IMR-90 (cell line): ENCODE results near the gene TPI1. TPM values are rescaled to one million over a fixed set of nuclear protein-coding genes. Genes with fewer than 3 reads are reported as not detected.

Source experiments
- ATAC-seq: fragments of 200-7000 bp; cut with Tn5 transposase; 2 replicates; pipeline ENCODE4 v1.9.1; 2020; ENCODE audit warnings: low read depth, mild to moderate bottlenecking, moderate library complexity
- BruUV-seq: library from RNA; stranded (reverse); fragments of 400-500 nt; replicated peaks from 2 replicates; lab custom pipeline; 2021; lab: Mats Ljungman, UMichigan
- CTCF ChIA-PET: fragments of 300-600 bp; formaldehyde crosslinking; extraction: SDS; loops from one replicate; lab custom pipeline; 2021; ENCODE audit warnings: antibody characterized with exemption; lab: Yijun Ruan, JAX
- POLR2A ChIA-PET: fragments of 300-600 bp; sonication (Branson Sonifier 250); formaldehyde crosslinking; loops from one replicate; lab custom pipeline; 2022; ENCODE audit warnings: antibody characterized with exemption; ENCODE audit not compliant: unreplicated experiment; lab: Charles Lee
- DNase-seq: peaks from one replicate; pipeline ENCODE4 v3.0.0; 2013
- H2AFZ ChIP-seq: replicated peaks from 2 replicates; pipeline ENCODE3; 2013; ENCODE audit warnings: low read length, mild to moderate bottlenecking; ENCODE audit not compliant: poor library complexity
- H2AK5ac ChIP-seq: 2 replicates; pipeline ENCODE4 v1.6.1; 2013; ENCODE audit warnings: low read depth, low read length, inconsistent platforms
- H2AK9ac ChIP-seq: replicated peaks from 2 replicates; pipeline ENCODE3; 2013; ENCODE audit warnings: mild to moderate bottlenecking, low read depth, low read length, moderate library complexity; ENCODE audit not compliant: poor library complexity
- H2BK120ac ChIP-seq: 2 replicates; pipeline ENCODE4 v1.6.1; 2013; ENCODE audit warnings: low read depth, low read length, inconsistent platforms
- H2BK15ac ChIP-seq: 3 replicates; pipeline ENCODE4 v1.6.1; 2013; ENCODE audit warnings: low read depth, low read length, inconsistent platforms
- H2BK20ac ChIP-seq: 2 replicates; pipeline ENCODE4 v1.6.1; 2013; ENCODE audit warnings: low read depth, mild to moderate bottlenecking, inconsistent platforms, low read length, moderate library complexity
- H2BK5ac ChIP-seq: 2 replicates; pipeline ENCODE4 v1.6.1; 2013; ENCODE audit warnings: mild to moderate bottlenecking, low read depth, low read length, inconsistent platforms; ENCODE audit not compliant: poor library complexity, severe bottlenecking
- H3K14ac ChIP-seq: replicated peaks from 2 replicates; pipeline ENCODE4 v1.6.1; 2013; ENCODE audit warnings: low read depth, low read length, inconsistent platforms
- H3K18ac ChIP-seq: 2 replicates; pipeline ENCODE4 v1.6.1; 2013; ENCODE audit warnings: low read depth, low read length, control low read depth
- H3K23ac ChIP-seq: 2 replicates; pipeline ENCODE4 v1.6.1; 2013; ENCODE audit warnings: low read depth, low read length, inconsistent platforms
- H3K27ac ChIP-seq: 2 replicates; pipeline ENCODE4 v1.5.1; 2013; ENCODE audit warnings: mild to moderate bottlenecking, control low read depth, low read length; ENCODE audit not compliant: insufficient read depth
- H3K27me3 ChIP-seq: 2 replicates; pipeline ENCODE4 v1.6.1; 2013; ENCODE audit warnings: low read length; ENCODE audit not compliant: control insufficient read depth, insufficient read depth
- H3K36me3 ChIP-seq: 2 replicates; pipeline ENCODE4 v1.6.1; 2013; ENCODE audit warnings: low read length, mixed read lengths; ENCODE audit not compliant: control insufficient read depth, insufficient read depth
- H3K4ac ChIP-seq: 2 replicates; pipeline ENCODE4 v1.6.1; 2013; ENCODE audit warnings: low read depth, low read length, inconsistent platforms
- H3K4me1 ChIP-seq: 2 replicates; pipeline ENCODE4 v1.6.1; 2013; ENCODE audit warnings: low read length, mixed read lengths; ENCODE audit not compliant: control insufficient read depth, insufficient read depth
- H3K4me2 ChIP-seq: 2 replicates; pipeline ENCODE4 v1.6.1; 2013; ENCODE audit warnings: low read depth, mild to moderate bottlenecking, control low read depth, low read length, moderate library complexity
- H3K4me3 ChIP-seq: 2 replicates; pipeline ENCODE4 v1.5.1; 2013; ENCODE audit warnings: low read depth, mild to moderate bottlenecking, control low read depth, low read length, moderate library complexity; ENCODE audit not compliant: insufficient read depth
- H3K56ac ChIP-seq: 2 replicates; pipeline ENCODE4 v1.6.1; 2013; ENCODE audit warnings: low read length, inconsistent platforms; ENCODE audit not compliant: insufficient read depth; ENCODE audit errors: extremely low read depth
- H3K79me1 ChIP-seq, 2 experiments: 2 replicates each; pipeline ENCODE4 v1.6.1; 2013; ENCODE audit warnings: low read length in 2 of 2, inconsistent platforms in 1 of 2, low read depth in 1 of 2
- H3K9ac ChIP-seq: 2 replicates; pipeline ENCODE4 v1.6.1; 2013; ENCODE audit warnings: low read depth, low read length, control low read depth
- H3K9me1 ChIP-seq: 2 replicates; pipeline ENCODE4 v1.6.1; 2013; ENCODE audit warnings: low read length, inconsistent platforms; ENCODE audit not compliant: insufficient read depth
- H3K9me3 ChIP-seq: 2 replicates; pipeline ENCODE4 v1.6.1; 2013; ENCODE audit warnings: low read length; ENCODE audit not compliant: control insufficient read depth, insufficient read depth
- H4K20me1 ChIP-seq: 2 replicates; pipeline ENCODE4 v1.6.1; 2013; ENCODE audit warnings: low read length, inconsistent platforms; ENCODE audit not compliant: insufficient read depth
- H4K5ac ChIP-seq: 2 replicates; pipeline ENCODE4 v1.6.1; 2013; ENCODE audit warnings: mild to moderate bottlenecking, low read depth, low read length, control low read depth
- H4K8ac ChIP-seq, 2 experiments: 2 replicates each; pipeline ENCODE4 v1.6.1; 2013; ENCODE audit warnings: low read depth in 2 of 2, low read length in 2 of 2, control low read depth in 1 of 2, inconsistent platforms in 1 of 2
- H4K91ac ChIP-seq: 2 replicates; pipeline ENCODE4 v1.6.1; 2013; ENCODE audit warnings: low read depth, low read length, inconsistent platforms; ENCODE audit not compliant: insufficient read depth
- BHLHE40 ChIP-seq: fragments of 150-350 bp; IDR thresholded peaks from 2 replicates; pipeline ENCODE4 v1.6.1; 2016; ENCODE audit warnings: mild to moderate bottlenecking, low read depth, low read length
- CEBPB ChIP-seq: IDR thresholded peaks from 2 replicates; pipeline ENCODE4 v1.6.1; 2012; ENCODE audit warnings: low read depth, low read length, improper control_type of control experiment
- CHD1 ChIP-seq: IDR thresholded peaks from 2 replicates; pipeline ENCODE4 v1.6.1; 2012; ENCODE audit warnings: low read depth, low read length, improper control_type of control experiment
- CTCF ChIP-seq: conservative IDR thresholded peaks from 2 replicates; pipeline ENCODE4 v1.5.1; 2012; ENCODE audit warnings: mild to moderate bottlenecking, low read depth, low read length, improper control_type of control experiment
- FOS ChIP-seq: fragments of 150-350 bp; IDR thresholded peaks from 2 replicates; pipeline ENCODE4 v1.6.1; 2016; ENCODE audit warnings: low read depth, low read length
- MAFK ChIP-seq: IDR thresholded peaks from 2 replicates; pipeline ENCODE4 v1.6.1; 2012; ENCODE audit warnings: low read depth, low read length, improper control_type of control experiment
- MAZ ChIP-seq: IDR thresholded peaks from 2 replicates; pipeline ENCODE4 v1.6.1; 2012; ENCODE audit warnings: low read depth, mild to moderate bottlenecking, low read length, improper control_type of control experiment, moderate library complexity, borderline replicate concordance
- MXI1 ChIP-seq: IDR thresholded peaks from 2 replicates; pipeline ENCODE4 v1.6.1; 2012; ENCODE audit warnings: low read depth, mild to moderate bottlenecking, low read length, moderate library complexity, borderline replicate concordance
- NFE2L2 ChIP-seq: fragments of 150-350 bp; IDR thresholded peaks from 2 replicates; pipeline ENCODE4 v1.6.1; 2016; ENCODE audit warnings: low read depth, mild to moderate bottlenecking, low read length
- POLR2A ChIP-seq: IDR thresholded peaks from 2 replicates; pipeline ENCODE4 v1.6.1; 2012; ENCODE audit warnings: mild to moderate bottlenecking, low read depth, low read length
- RAD21 ChIP-seq: IDR thresholded peaks from 2 replicates; pipeline ENCODE4 v1.6.1; 2012; ENCODE audit warnings: low read length, improper control_type of control experiment
- RCOR1 ChIP-seq: IDR thresholded peaks from 2 replicates; pipeline ENCODE4 v1.6.1; 2012; ENCODE audit warnings: mild to moderate bottlenecking, low read length, improper control_type of control experiment; ENCODE audit not compliant: insufficient replicate concordance
- RFX5 ChIP-seq: IDR thresholded peaks from 2 replicates; pipeline ENCODE4 v1.8.0; 2012; ENCODE audit warnings: low read depth, mild to moderate bottlenecking, low read length, moderate library complexity
- SMC3 ChIP-seq: fragments of 150-350 bp; IDR thresholded peaks from 2 replicates; pipeline ENCODE4 v1.6.1; 2016; ENCODE audit warnings: low read depth, mild to moderate bottlenecking, antibody characterized with exemption, low read length, moderate library complexity
- WGBS, 2 experiments: methylation state at CpG; one replicate each; pipeline versions ENCODE4 v1.1.5 to v1.1.7; 2013; ENCODE audit warnings: missing lambda C conversion rate in 2 of 2; ENCODE audit not compliant: insufficient read length in 1 of 2; ENCODE audit errors: extremely low coverage in 2 of 2; 5-methylcytosine and 5-hydroxymethylcytosine counted together
- dilution Hi-C: fragments of 300-500 bp; cut with HindIII; formaldehyde crosslinking; loops from one replicate; pipeline ENCODE4 v1.14.3; 2018; ENCODE audit warnings: low sequenced_read_pairs; ENCODE audit not compliant: unreplicated experiment
- in situ Hi-C: fragments of 300-500 bp; cut with MboI; formaldehyde crosslinking; loops from 3 replicates; pipeline ENCODE4 v1.14.3; 2019; ENCODE audit warnings: low sequenced_read_pairs, inconsistent platforms, mixed read lengths
- intact Hi-C: fragments of 100-400 bp; cut with micrococcal nuclease; formaldehyde crosslinking; loops from 2 replicates; pipeline ENCODE4 v1.10.0; 2022
- polyA plus RNA-seq, 3 experiments: library from polyadenylated mRNA; depleted of rRNA; stranded (reverse); fragments of >200 nt; gene quantifications; 2 replicates each; pipeline ENCODE4 v1.2.3, GENCODE V29; 2012; ENCODE audit warnings: low replicate concordance in 1 of 3
- total RNA-seq: library from RNA; depleted of rRNA; stranded (reverse); fragments of >200 nt; gene quantifications from 2 replicates; pipeline ENCODE4 v1.2.3, GENCODE V29; 2012
- TF ChIP-seq, protein P1 (sequence below): fragments of 150-350 bp; IDR thresholded peaks from 2 replicates; pipeline ENCODE4 v1.6.1; 2016; ENCODE audit warnings: low read depth, mild to moderate bottlenecking, low read length, moderate library complexity, borderline replicate concordance
- TF ChIP-seq, protein P2 (sequence below): fragments of 150-350 bp; IDR thresholded peaks from 2 replicates; pipeline ENCODE4 v1.6.1; 2017; ENCODE audit warnings: mild to moderate bottlenecking, antibody characterized with exemption, low read length, low read depth

TPI1 gene
- total and polyA plus RNA-seq, 2 of the 4 experiments (the other 2 are of a cell fraction), result 1,995 to 2,176 TPM

- Histone ChIP-seq H3K79me1 (no peaks in the 10 kb centered on the region; a peak in 1 of 4 replicates), H3K4me3 (no peak overlapping the region), H4K5ac (no peak overlapping the region), H2BK120ac (no peak overlapping the region), H3K27ac (no peak overlapping the region), H2AK5ac (no peak overlapping the region), H3K9me3 (no peaks in the 10 kb centered on the region), H2BK5ac (no peak overlapping the region), H4K91ac (no peak overlapping the region), H2AK9ac (no peak overlapping the region), H2BK20ac (no peak overlapping the region), H2BK15ac (no peak overlapping the region), H3K14ac (no peak overlapping the region), H3K27me3 (no peaks in the 10 kb centered on the region), H4K20me1 (no peaks in the 10 kb centered on the region), H4K8ac (no peak overlapping the region), H3K9me1 (peaks cover 4% of the 10 kb centered on the region; the same call in 1 of the 2 replicates), H3K56ac (no peak overlapping the region), H3K4me2 (no peak overlapping the region), H3K4ac (no peak overlapping the region), H3K4me1 (peaks cover 3% of the 10 kb centered on the region; the same call in 1 of the 2 replicates), H3K18ac (no peak overlapping the region), H3K36me3 (no peaks in the 10 kb centered on the region; the same call in 1 of the 2 replicates), H3K23ac (no peak overlapping the region), H2AFZ (no peak overlapping the region), H3K9ac (no peak overlapping the region)
- in situ Hi-C loops (no loop called here), intact Hi-C loops (no loop called here), dilution Hi-C loops (no loop called here)
- ChIA-PET POLR2A (no interaction called here), CTCF (interaction anchor here (2.3 kb wide), 1 partner anchor 11 kb away, joined by 9 read pairs; no protein-coding TSS in a partner anchor)
- DNase-seq, result no peak
- ATAC-seq, result no peak
- no TSS peak for BruUV-seq
- no CpG with 5 or more reads among the region's 4 CpGs for WGBS, 2 experiments
- TF ChIP-seq FOS (no peak), RAD21 (no peak), CEBPB (no peak), CTCF (no peak), CHD1 (no peak), NFE2L2 (no peak), RFX5 (no peak), POLR2A (no peak), BHLHE40 (no peak), MXI1 (no peak), MAFK (no peak), SMC3 (no peak), MAZ (no peak), RCOR1 (no peak)
- TF ChIP-seq, protein P1, sequence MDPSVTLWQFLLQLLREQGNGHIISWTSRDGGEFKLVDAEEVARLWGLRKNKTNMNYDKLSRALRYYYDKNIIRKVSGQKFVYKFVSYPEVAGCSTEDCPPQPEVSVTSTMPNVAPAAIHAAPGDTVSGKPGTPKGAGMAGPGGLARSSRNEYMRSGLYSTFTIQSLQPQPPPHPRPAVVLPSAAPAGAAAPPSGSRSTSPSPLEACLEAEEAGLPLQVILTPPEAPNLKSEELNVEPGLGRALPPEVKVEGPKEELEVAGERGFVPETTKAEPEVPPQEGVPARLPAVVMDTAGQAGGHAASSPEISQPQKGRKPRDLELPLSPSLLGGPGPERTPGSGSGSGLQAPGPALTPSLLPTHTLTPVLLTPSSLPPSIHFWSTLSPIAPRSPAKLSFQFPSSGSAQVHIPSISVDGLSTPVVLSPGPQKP, result no peak
- TF ChIP-seq, protein P2, sequence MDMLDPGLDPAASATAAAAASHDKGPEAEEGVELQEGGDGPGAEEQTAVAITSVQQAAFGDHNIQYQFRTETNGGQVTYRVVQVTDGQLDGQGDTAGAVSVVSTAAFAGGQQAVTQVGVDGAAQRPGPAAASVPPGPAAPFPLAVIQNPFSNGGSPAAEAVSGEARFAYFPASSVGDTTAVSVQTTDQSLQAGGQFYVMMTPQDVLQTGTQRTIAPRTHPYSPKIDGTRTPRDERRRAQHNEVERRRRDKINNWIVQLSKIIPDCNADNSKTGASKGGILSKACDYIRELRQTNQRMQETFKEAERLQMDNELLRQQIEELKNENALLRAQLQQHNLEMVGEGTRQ, result no peak
These were observed 35.1 kb downstream of the TPI1 start for GRCh38 chr12:6902448-6902847.
